ENCODE measurements around the gene MAPRE2. TPM values are rescaled to one million over a fixed set of nuclear protein-coding genes. Genes with fewer than 3 reads are reported as not detected.

MAPRE2 gene
- total RNA-seq, 1 donor from 2014 or later, result 17.1 TPM

- TF ChIP-seq CTCF (IDR thresholded peaks at IDR 0.05; ENCODE audit: unreplicated experiment), result no peak
- Mint-ChIP-seq H3K4me3 (no peak overlapping the region), H3K4me1 (peaks cover 23% of the 10 kb centered on the region), H3K27me3 (ENCODE audit: low read depth) (no peaks in the 10 kb centered on the region), H3K36me3 (no peaks in the 10 kb centered on the region), H3K27ac (no peak overlapping the region), H3K9me3 (no peaks in the 10 kb centered on the region)
- DNase-seq (ENCODE audit: low spot score in 2 of 2, unreplicated experiment in 2 of 2), result no peak
Measured at GRCh38 chr18:35191698-35192025, 150.4 kb downstream of the MAPRE2 start.

- H3K4me1 Mint-ChIP-seq, result peaks cover 23% of the 10 kb centered on the region
- no peak overlapping the region for H3K27ac Mint-ChIP-seq
- no peaks in the 10 kb centered on the region for H3K27me3 Mint-ChIP-seq (ENCODE audit: low read depth)
- DNase-seq (ENCODE audit: low spot score in 2 of 2, unreplicated experiment in 2 of 2), result no peak
- no peak overlapping the region for H3K4me3 Mint-ChIP-seq
- H3K9me3 Mint-ChIP-seq, result no peaks in the 10 kb centered on the region
- TF ChIP-seq CTCF (IDR thresholded peaks at IDR 0.05; ENCODE audit: unreplicated experiment), result no peak
- no peaks in the 10 kb centered on the region for H3K36me3 Mint-ChIP-seq
Measured at GRCh38 chr18:35192415-35192814, 151.2 kb downstream of the MAPRE2 start.

Other genes starting within 250 kb of the MAPRE2 start
- 40.8 to 44.2 TPM (median 43.3 TPM) in 3 replicates for gene ZNF397, start 199.6 kb downstream of the MAPRE2 start, total RNA-seq
- 23.8 to 29.3 TPM (median 27.1 TPM) in 3 replicates for gene ZSCAN30, start 248.8 kb downstream of the MAPRE2 start, total RNA-seq